OCI-LY7 (cell line): ENCODE results near the gene ARHGAP31. TPM values are rescaled to one million over a fixed set of nuclear protein-coding genes. Genes with fewer than 3 reads are reported as not detected.
"Not testable (repeated sequence)": the region's sequence is repeated elsewhere in the genome, so short reads cannot be mapped to it uniquely, and the experiment has no call there.

Source experiments
- BruUV-seq: library from RNA; stranded (reverse); fragments of 400-500 nt; replicated peaks from 2 replicates; lab custom pipeline; 2021; lab: Mats Ljungman, UMichigan
- CTCF ChIA-PET: fragments of 300-600 bp; sonication (Branson Sonifier 250); formaldehyde crosslinking; loops from one replicate; lab custom pipeline; 2022; ENCODE audit warnings: antibody characterized with exemption; ENCODE audit not compliant: unreplicated experiment; lab: Charles Lee
- POLR2A ChIA-PET: fragments of 300-600 bp; sonication (Branson Sonifier 250); formaldehyde crosslinking; loops from one replicate; lab custom pipeline; 2022; ENCODE audit warnings: antibody characterized with exemption; lab: Charles Lee
- DNase-seq: peaks from one replicate; pipeline ENCODE4 v3.0.0-alpha.2; 2015; ENCODE audit warnings: low spot score
- H2AFZ ChIP-seq: fragments of 200-600 bp; sonication (generic), shearing (Covaris generic); 2 replicates; pipeline ENCODE4 v1.6.1; 2014; ENCODE audit warnings: mild to moderate bottlenecking, antibody characterized with exemption, low read length, moderate library complexity
- H3K27ac ChIP-seq: fragments of 200-600 bp; sonication (generic); 2 replicates; pipeline ENCODE4 v1.5.1; 2014; ENCODE audit warnings: mixed run types, low read depth, mild to moderate bottlenecking, moderate library complexity, low read length, inconsistent platforms; ENCODE audit not compliant: poor library complexity, severe bottlenecking
- H3K36me3 ChIP-seq: fragments of 200-600 bp; sonication (generic); 2 replicates; pipeline ENCODE4 v1.6.1; 2014; ENCODE audit warnings: mild to moderate bottlenecking, antibody characterized with exemption, low read length, moderate library complexity, mixed read lengths; ENCODE audit not compliant: insufficient read depth
- H3K4me1 ChIP-seq: fragments of 200-600 bp; sonication (generic); 2 replicates; pipeline ENCODE4 v1.5.1; 2014; ENCODE audit warnings: mild to moderate bottlenecking, low read length; ENCODE audit not compliant: insufficient read depth, poor library complexity, severe bottlenecking
- H3K4me2 ChIP-seq: fragments of 200-600 bp; sonication (generic); 2 replicates; pipeline ENCODE4 v1.6.1; 2014; ENCODE audit warnings: mild to moderate bottlenecking, low read length
- H3K4me3 ChIP-seq: fragments of 200-600 bp; sonication (generic); 2 replicates; pipeline ENCODE4 v1.5.1; 2014; ENCODE audit warnings: mild to moderate bottlenecking, low read depth, low read length; ENCODE audit not compliant: poor library complexity, severe bottlenecking
- H3K79me2 ChIP-seq: fragments of 200-600 bp; sonication (generic); 2 replicates; pipeline ENCODE4 v1.6.1; 2016; ENCODE audit warnings: low read depth, mild to moderate bottlenecking, low read length, moderate library complexity, mixed read lengths; ENCODE audit not compliant: insufficient read depth
- H3K9me2 ChIP-seq: fragments of 200-600 bp; sonication (generic); 2 replicates; pipeline ENCODE4 v1.6.1; 2016; ENCODE audit warnings: mild to moderate bottlenecking, low read length, mixed read lengths; ENCODE audit not compliant: insufficient read depth
- H3K9me3 ChIP-seq: fragments of 200-600 bp; sonication (generic); 2 replicates; pipeline ENCODE4 v1.6.1; 2014; ENCODE audit warnings: mild to moderate bottlenecking, mixed run types, low read length, mixed read lengths
- H4K20me1 ChIP-seq: fragments of 200-600 bp; sonication (generic); 2 replicates; pipeline ENCODE4 v1.6.1; 2014; ENCODE audit warnings: mild to moderate bottlenecking, antibody characterized with exemption, low read length, moderate library complexity, mixed read lengths; ENCODE audit not compliant: insufficient read depth
- EZH2phosphoT487 ChIP-seq: fragments of 200-600 bp; sonication (generic); IDR thresholded peaks from 2 replicates; pipeline ENCODE4 v1.6.1; 2018; ENCODE audit warnings: low read depth, borderline replicate concordance, mild to moderate bottlenecking, mixed run types, antibody characterized with exemption, low read length, moderate library complexity, mixed read lengths
- intact Hi-C: fragments of 100-400 bp; cut with micrococcal nuclease; formaldehyde crosslinking; loops from one replicate; pipeline ENCODE4 v1.10.0; 2022; ENCODE audit not compliant: unreplicated experiment
- total RNA-seq, 2 experiments: library from RNA; depleted of rRNA in 1 of 2; stranded (reverse); fragments of >200 nt in 1 of 2; shearing (Covaris generic) in 1 of 2; gene quantifications; 2 replicates each; pipeline ENCODE4 v1.2.3, GENCODE V29; 2014 to 2022
- TF ChIP-seq, protein P1 (sequence below): fragments of 200-600 bp; sonication (generic); conservative IDR thresholded peaks from 2 replicates; pipeline ENCODE4 v1.5.1; 2014; ENCODE audit warnings: mild to moderate bottlenecking, antibody characterized with exemption, low read length, moderate library complexity, mixed read lengths

Gene ARHGAP31
- total RNA-seq, 2 experiments from 2014 or later: 2.8 to 4.1 TPM

DNA sequence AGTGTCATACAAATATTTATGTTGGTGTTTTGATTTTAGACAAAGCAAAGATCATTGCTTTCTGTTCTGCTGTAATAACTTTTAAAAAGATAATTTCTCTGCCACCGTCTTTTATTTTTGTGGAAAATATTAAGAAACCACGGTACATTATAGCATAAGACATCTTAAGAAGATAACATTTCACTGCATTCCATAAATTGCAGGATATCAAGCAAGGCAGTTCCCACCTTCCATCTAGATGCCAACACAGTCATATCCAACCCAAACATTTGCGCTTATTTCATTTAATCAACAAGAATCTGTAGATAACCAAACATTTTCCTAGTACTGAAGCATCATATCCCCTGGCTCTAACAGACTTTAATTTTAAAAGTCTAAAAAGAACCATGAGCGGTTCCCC is 25.1 kb downstream of the ARHGAP31 start:
- POLR2A ChIA-PET: interaction anchor here (0.7 kb wide), 2 partner anchors 30 to 72 kb away, joined by 3 read pairs; no protein-coding TSS in a partner anchor

DNA sequence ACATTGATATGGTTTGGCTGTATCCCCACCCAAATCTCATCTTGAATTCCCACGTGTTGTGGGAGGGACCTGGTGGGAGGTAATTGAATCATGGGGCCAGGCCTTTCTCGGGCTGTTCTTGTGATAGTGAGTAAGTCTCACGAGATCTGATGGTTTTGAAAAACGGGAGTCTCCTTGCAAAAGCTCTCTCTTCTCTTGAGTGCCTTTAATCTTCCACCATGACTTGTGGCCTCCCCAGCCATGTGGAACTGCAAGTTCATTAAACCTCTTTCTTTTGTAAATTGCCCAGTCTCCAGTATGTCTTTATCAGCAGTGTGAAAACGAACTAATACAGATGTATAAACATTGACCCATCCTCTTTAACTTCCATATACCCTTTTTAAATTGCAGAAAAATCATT is 26.6 kb downstream of the ARHGAP31 start:
- CTCF ChIA-PET, H3K4me2 ChIP-seq, POLR2A ChIA-PET: not testable (repeated sequence)

More for the DNA sequence above, 25.1 kb downstream of the ARHGAP31 start:
- H3K9me3 ChIP-seq: no peaks in the 10 kb centered on the region
- H4K20me1 ChIP-seq: no peaks in the 10 kb centered on the region
- H2AFZ ChIP-seq: no peak overlapping the region
- H3K4me2 ChIP-seq: no peak overlapping the region
- intact Hi-C loops: no loop called here
- no peak for TF ChIP-seq EZH2phosphoT487
- TF ChIP-seq, protein P1, sequence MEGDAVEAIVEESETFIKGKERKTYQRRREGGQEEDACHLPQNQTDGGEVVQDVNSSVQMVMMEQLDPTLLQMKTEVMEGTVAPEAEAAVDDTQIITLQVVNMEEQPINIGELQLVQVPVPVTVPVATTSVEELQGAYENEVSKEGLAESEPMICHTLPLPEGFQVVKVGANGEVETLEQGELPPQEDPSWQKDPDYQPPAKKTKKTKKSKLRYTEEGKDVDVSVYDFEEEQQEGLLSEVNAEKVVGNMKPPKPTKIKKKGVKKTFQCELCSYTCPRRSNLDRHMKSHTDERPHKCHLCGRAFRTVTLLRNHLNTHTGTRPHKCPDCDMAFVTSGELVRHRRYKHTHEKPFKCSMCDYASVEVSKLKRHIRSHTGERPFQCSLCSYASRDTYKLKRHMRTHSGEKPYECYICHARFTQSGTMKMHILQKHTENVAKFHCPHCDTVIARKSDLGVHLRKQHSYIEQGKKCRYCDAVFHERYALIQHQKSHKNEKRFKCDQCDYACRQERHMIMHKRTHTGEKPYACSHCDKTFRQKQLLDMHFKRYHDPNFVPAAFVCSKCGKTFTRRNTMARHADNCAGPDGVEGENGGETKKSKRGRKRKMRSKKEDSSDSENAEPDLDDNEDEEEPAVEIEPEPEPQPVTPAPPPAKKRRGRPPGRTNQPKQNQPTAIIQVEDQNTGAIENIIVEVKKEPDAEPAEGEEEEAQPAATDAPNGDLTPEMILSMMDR: no peak
- CTCF ChIA-PET: no interaction called here
- H3K79me2 ChIP-seq: no peaks in the 10 kb centered on the region
- DNase-seq: no peak
- H3K27ac ChIP-seq: no peak overlapping the region
- H3K4me1 ChIP-seq: peaks cover 15% of the 10 kb centered on the region
- no TSS peak for BruUV-seq
- no peaks in the 10 kb centered on the region for H3K36me3 ChIP-seq
- no peak overlapping the region for H3K4me3 ChIP-seq
- no peaks in the 10 kb centered on the region for H3K9me2 ChIP-seq

DNA sequence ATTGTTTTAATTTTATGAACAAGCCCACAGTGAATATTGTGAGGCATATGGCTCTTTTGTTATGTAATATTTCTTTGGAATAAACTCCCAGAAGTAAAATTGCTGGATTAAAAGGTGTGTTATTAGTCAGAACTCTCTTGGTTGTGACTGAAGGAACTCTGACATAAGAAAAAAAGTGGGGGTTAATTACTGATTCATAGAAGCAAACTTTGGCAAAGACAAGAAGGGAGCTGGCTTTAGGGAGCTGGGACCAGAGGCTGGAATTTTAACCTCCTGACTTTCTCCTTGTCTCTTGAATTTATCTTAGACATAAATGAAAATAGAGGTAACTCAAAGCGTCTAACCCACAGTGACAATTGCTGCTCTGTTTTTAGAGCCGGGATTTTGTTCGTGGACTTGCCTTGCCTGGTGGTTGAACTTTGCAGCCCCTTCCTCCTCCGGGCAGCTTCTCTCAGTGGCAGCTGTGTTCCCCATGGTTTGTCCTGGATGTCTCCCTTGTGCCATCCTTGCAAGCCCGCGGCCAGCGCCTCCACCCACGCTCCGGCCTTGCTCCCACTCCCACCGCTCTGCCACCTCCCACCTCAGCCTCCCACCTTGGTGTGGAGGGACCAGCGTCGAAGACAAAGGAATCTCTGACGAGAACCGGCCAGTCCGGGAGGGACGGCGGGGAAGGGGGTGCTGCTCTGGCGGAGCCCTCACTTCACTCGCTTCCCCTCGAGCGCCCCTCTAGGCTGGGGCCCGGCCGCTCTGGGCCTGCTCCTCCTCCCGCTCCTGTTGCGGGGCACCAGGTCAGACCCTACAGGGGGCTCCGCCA is 28.0 kb downstream of the ARHGAP31 start:
- BruUV-seq: no TSS peak
- Histone ChIP-seq H3K9me3 (no peaks in the 10 kb centered on the region), H3K9me2 (no peaks in the 10 kb centered on the region), H3K4me1 (peaks cover 15% of the 10 kb centered on the region), H3K79me2 (no peaks in the 10 kb centered on the region), H3K27ac (no peak overlapping the region), H3K4me2 (peak overlapping the region; percentile 88), H3K36me3 (no peaks in the 10 kb centered on the region), H2AFZ (peak overlapping the region; percentile 92), H3K4me3 (peak overlapping the region; percentile 67), H4K20me1 (no peaks in the 10 kb centered on the region)
- POLR2A ChIA-PET: interaction anchor here (0.7 to 2.1 kb wide), 4 partner anchors 15 to 1346 kb away, joined by 3 to 4 read pairs (median 3); no protein-coding TSS in a partner anchor
- no peak for DNase-seq
- intact Hi-C loops: no loop called here
- TF ChIP-seq EZH2phosphoT487: no peak
- TF ChIP-seq, protein P1: no peak
- CTCF ChIA-PET: interaction anchor here (0.6 to 0.8 kb wide), 2 partner anchors 25 to 31 kb away, joined by 3 to 4 read pairs; no protein-coding TSS in a partner anchor

More for the DNA sequence above, 26.6 kb downstream of the ARHGAP31 start:
- BruUV-seq, H3K9me3 ChIP-seq, H3K36me3 ChIP-seq, H3K9me2 ChIP-seq, H3K27ac ChIP-seq, intact Hi-C loops, H4K20me1 ChIP-seq, H3K4me3 ChIP-seq, H3K79me2 ChIP-seq, H2AFZ ChIP-seq, DNase-seq: not testable (repeated sequence)
- peaks cover 15% of the 10 kb centered on the region for H3K4me1 ChIP-seq
